ENCODE data around the gene PEF1.

DNA sequence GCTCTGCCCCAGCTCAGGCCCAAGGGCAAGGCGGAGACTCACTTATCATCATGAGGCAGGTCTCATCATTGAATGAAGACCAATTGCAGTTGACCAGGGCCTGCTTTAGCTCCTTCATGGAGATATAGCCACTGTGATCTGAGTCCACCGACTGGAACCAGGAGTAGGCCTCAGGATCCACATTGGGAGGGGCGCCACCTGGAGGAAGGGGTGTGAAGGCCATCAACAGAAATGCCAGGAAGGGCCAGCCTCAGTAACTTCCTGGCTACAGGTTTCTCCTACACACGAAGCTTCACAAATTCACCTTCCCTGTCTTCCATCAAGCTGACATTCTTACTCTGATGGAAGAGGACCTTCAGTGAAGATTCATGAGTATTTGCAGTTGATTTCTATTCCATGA lies 11.6 kb downstream of the PEF1 start:
- TF ChIP-seq, protein P1, sequence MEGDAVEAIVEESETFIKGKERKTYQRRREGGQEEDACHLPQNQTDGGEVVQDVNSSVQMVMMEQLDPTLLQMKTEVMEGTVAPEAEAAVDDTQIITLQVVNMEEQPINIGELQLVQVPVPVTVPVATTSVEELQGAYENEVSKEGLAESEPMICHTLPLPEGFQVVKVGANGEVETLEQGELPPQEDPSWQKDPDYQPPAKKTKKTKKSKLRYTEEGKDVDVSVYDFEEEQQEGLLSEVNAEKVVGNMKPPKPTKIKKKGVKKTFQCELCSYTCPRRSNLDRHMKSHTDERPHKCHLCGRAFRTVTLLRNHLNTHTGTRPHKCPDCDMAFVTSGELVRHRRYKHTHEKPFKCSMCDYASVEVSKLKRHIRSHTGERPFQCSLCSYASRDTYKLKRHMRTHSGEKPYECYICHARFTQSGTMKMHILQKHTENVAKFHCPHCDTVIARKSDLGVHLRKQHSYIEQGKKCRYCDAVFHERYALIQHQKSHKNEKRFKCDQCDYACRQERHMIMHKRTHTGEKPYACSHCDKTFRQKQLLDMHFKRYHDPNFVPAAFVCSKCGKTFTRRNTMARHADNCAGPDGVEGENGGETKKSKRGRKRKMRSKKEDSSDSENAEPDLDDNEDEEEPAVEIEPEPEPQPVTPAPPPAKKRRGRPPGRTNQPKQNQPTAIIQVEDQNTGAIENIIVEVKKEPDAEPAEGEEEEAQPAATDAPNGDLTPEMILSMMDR (IDR thresholded peaks at IDR 0.05 in 4 of 5, conservative IDR thresholded peaks at IDR 0.05 in 1 of 5): peak; percentile 22 to 66 (median 46)
- TF ChIP-seq POLR2A (IDR thresholded peaks at IDR 0.05): no peak
